GM12878 (cell line): ENCODE measurements around the gene UBE2QL1. TPM values are rescaled to one million over a fixed set of nuclear protein-coding genes. Genes with fewer than 3 reads are reported as not detected.

ENCODE experiments used
- BACH1 ChIP-seq: fragments of 450-650 bp; IDR thresholded peaks from 2 replicates; pipeline ENCODE4 v1.6.1; 2017; ENCODE audit warnings: mild to moderate bottlenecking, borderline replicate concordance
- CREM ChIP-seq: IDR thresholded peaks from 2 replicates; pipeline ENCODE4 v1.6.1; 2014; ENCODE audit warnings: antibody characterized with exemption, low read depth
- ETV6 ChIP-seq, 2 experiments: fragments of 450-650 bp in 1 of 2; IDR thresholded peaks in 1 of 2; conservative IDR thresholded peaks in 1 of 2; 2 replicates each; pipeline ENCODE4 v1.6.1; 2014; ENCODE audit warnings: antibody characterized with exemption in 1 of 2, borderline replicate concordance in 1 of 2, low read depth in 1 of 2, mild to moderate bottlenecking in 1 of 2, moderate library complexity in 1 of 2
- NFIC ChIP-seq: IDR thresholded peaks from 2 replicates; pipeline ENCODE4 v1.6.1; 2012; ENCODE audit warnings: low read depth, mild to moderate bottlenecking, inconsistent platforms, low read length, moderate library complexity
- RB1 ChIP-seq: fragments of 450-650 bp; formaldehyde crosslinking; IDR thresholded peaks from 2 replicates; pipeline ENCODE4 v1.6.1; 2017; ENCODE audit warnings: mild to moderate bottlenecking, borderline replicate concordance
- RCOR1 ChIP-seq: conservative IDR thresholded peaks from 2 replicates; pipeline ENCODE4 v1.6.1; 2012; ENCODE audit warnings: low read depth, low read length, improper control_type of control experiment
- SMC3 ChIP-seq: IDR thresholded peaks from 2 replicates; pipeline ENCODE4 v1.6.1; 2011; ENCODE audit warnings: low read length, improper control_type of control experiment, borderline replicate concordance
- TCF7 ChIP-seq: IDR thresholded peaks from 2 replicates; pipeline ENCODE4 v1.6.1; 2014; ENCODE audit warnings: antibody characterized with exemption, borderline replicate concordance
- WRNIP1 ChIP-seq: IDR thresholded peaks from 2 replicates; pipeline ENCODE4 v1.6.1; 2011; ENCODE audit warnings: low read depth, low read length, improper control_type of control experiment, borderline replicate concordance
- ZNF622 ChIP-seq: fragments of 450-650 bp; IDR thresholded peaks from 2 replicates; pipeline ENCODE4 v1.6.1; 2017; ENCODE audit warnings: mild to moderate bottlenecking, inconsistent platforms
- ZZZ3 ChIP-seq: IDR thresholded peaks from 2 replicates; pipeline ENCODE4 v1.6.1; 2011; ENCODE audit warnings: low read depth; ENCODE audit not compliant: control insufficient read depth, insufficient read length
- polyA plus RNA-seq, 11 experiments: library from polyadenylated mRNA; depleted of rRNA in 4 of 11; unstranded in 6 of 11; stranded (reverse) in 5 of 11; fragments of >200 nt; fragmentation: Nextera tagmentation in 4 of 11; fragmentation: Illumina TruSeq in 1 of 11; extraction: Ambion mirVana in 4 of 11; extraction: Trizol in 1 of 11; gene quantifications; 1 replicate in 1 of 11; 2 replicates in 10 of 11; pipeline versions ENCODE4 v1.2.1 to v1.2.3, GENCODE V29; 2011 to 2016; ENCODE audit warnings: inconsistent platforms in 2 of 11, missing spikeins in 2 of 11, low read depth in 1 of 11
- total RNA-seq, 4 experiments: library from RNA; depleted of rRNA in 3 of 4; stranded (reverse); fragments of >200 nt in 3 of 4; fragmentation: Illumina TruSeq in 1 of 4; extraction: Trizol in 1 of 4; gene quantifications; 2 replicates each; pipeline versions ENCODE4 v1.2.1 to v1.2.3, GENCODE V29; 2013 to 2021
- TF ChIP-seq, protein P1 (sequence below): IDR thresholded peaks from 2 replicates; pipeline ENCODE4 v1.6.1; 2012; ENCODE audit warnings: low read depth, low read length, improper control_type of control experiment
- TF ChIP-seq, protein P2 (sequence below): IDR thresholded peaks from 2 replicates; pipeline ENCODE4 v1.6.1; 2012; ENCODE audit warnings: low read length, inconsistent platforms
- TF ChIP-seq, protein P3 (sequence below): fragments of 150-350 bp; IDR thresholded peaks from 2 replicates; pipeline ENCODE4 v1.6.1; 2014; ENCODE audit warnings: mild to moderate bottlenecking, low read depth, low read length
- TF ChIP-seq, protein P4 (sequence below): fragments of 450-650 bp; IDR thresholded peaks from 2 replicates; pipeline ENCODE4 v1.6.1; 2017; ENCODE audit warnings: mild to moderate bottlenecking, moderate library complexity
- TF ChIP-seq, protein P5 (sequence below), 3 experiments: IDR thresholded peaks in 2 of 3; conservative IDR thresholded peaks in 1 of 3; 2 replicates each; pipeline ENCODE4 v1.5.1; 2011; ENCODE audit warnings: low read depth in 3 of 3, low read length in 3 of 3, mild to moderate bottlenecking in 3 of 3, control low read depth in 2 of 3, moderate library complexity in 2 of 3, inconsistent platforms in 1 of 3, mixed read lengths in 1 of 3; ENCODE audit not compliant: control insufficient read depth in 2 of 3, insufficient read depth in 1 of 3; ENCODE audit errors: extremely low read depth in 1 of 3

The UBE2QL1 gene
- total and polyA plus RNA-seq, 10 of the 15 experiments (the other 5 are each of a cell fraction or from before 2014, with no cell fraction given): 0.03 to 0.62 (median 0.04) TPM; not detected in 6

DNA sequence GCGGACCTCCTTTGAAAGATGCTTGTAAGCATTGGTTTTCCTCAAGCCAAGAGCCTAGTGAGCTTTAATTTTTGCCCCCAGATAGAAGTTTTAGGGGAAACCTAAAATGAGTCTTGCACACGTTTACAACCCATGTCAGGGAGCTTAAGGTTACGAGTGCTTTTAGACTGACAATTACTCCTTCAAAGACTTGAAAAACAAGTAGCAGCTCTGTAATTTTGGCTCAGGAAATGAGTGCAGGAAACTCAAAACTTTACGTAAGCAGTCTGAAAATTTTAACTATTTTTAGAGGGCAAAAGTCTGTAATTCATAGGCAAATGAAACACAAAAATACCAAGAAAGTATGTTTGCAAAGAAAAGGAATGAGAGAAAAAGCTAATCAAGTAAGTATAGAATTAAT is 36.8 kb downstream of the UBE2QL1 start (continued):
- TF ChIP-seq, protein P1, sequence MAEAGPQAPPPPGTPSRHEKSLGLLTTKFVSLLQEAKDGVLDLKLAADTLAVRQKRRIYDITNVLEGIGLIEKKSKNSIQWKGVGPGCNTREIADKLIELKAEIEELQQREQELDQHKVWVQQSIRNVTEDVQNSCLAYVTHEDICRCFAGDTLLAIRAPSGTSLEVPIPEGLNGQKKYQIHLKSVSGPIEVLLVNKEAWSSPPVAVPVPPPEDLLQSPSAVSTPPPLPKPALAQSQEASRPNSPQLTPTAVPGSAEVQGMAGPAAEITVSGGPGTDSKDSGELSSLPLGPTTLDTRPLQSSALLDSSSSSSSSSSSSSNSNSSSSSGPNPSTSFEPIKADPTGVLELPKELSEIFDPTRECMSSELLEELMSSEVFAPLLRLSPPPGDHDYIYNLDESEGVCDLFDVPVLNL: no peak
- TF ChIP-seq, protein P2, sequence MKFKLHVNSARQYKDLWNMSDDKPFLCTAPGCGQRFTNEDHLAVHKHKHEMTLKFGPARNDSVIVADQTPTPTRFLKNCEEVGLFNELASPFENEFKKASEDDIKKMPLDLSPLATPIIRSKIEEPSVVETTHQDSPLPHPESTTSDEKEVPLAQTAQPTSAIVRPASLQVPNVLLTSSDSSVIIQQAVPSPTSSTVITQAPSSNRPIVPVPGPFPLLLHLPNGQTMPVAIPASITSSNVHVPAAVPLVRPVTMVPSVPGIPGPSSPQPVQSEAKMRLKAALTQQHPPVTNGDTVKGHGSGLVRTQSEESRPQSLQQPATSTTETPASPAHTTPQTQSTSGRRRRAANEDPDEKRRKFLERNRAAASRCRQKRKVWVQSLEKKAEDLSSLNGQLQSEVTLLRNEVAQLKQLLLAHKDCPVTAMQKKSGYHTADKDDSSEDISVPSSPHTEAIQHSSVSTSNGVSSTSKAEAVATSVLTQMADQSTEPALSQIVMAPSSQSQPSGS: no peak
- peak in 1 of 2 experiments; percentile 26; a peak in 1 of 4 replicates for TF ChIP-seq ETV6 (conservative IDR thresholded peaks at IDR 0.05 in 1 of 2, IDR thresholded peaks at IDR 0.05 in 1 of 2; ENCODE audit: borderline replicate concordance in 1 of 2, low read depth in 1 of 2)
- TF ChIP-seq CREM: peak; percentile 36; the same call in 1 of the 2 replicates
- no peak for TF ChIP-seq TCF7
- TF ChIP-seq WRNIP1: no peak
- TF ChIP-seq RB1: no peak
- no peak for TF ChIP-seq SMC3
- TF ChIP-seq ZZZ3: no peak
- TF ChIP-seq, protein P3, sequence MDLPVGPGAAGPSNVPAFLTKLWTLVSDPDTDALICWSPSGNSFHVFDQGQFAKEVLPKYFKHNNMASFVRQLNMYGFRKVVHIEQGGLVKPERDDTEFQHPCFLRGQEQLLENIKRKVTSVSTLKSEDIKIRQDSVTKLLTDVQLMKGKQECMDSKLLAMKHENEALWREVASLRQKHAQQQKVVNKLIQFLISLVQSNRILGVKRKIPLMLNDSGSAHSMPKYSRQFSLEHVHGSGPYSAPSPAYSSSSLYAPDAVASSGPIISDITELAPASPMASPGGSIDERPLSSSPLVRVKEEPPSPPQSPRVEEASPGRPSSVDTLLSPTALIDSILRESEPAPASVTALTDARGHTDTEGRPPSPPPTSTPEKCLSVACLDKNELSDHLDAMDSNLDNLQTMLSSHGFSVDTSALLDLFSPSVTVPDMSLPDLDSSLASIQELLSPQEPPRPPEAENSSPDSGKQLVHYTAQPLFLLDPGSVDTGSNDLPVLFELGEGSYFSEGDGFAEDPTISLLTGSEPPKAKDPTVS: no peak
- TF ChIP-seq, protein P4, sequence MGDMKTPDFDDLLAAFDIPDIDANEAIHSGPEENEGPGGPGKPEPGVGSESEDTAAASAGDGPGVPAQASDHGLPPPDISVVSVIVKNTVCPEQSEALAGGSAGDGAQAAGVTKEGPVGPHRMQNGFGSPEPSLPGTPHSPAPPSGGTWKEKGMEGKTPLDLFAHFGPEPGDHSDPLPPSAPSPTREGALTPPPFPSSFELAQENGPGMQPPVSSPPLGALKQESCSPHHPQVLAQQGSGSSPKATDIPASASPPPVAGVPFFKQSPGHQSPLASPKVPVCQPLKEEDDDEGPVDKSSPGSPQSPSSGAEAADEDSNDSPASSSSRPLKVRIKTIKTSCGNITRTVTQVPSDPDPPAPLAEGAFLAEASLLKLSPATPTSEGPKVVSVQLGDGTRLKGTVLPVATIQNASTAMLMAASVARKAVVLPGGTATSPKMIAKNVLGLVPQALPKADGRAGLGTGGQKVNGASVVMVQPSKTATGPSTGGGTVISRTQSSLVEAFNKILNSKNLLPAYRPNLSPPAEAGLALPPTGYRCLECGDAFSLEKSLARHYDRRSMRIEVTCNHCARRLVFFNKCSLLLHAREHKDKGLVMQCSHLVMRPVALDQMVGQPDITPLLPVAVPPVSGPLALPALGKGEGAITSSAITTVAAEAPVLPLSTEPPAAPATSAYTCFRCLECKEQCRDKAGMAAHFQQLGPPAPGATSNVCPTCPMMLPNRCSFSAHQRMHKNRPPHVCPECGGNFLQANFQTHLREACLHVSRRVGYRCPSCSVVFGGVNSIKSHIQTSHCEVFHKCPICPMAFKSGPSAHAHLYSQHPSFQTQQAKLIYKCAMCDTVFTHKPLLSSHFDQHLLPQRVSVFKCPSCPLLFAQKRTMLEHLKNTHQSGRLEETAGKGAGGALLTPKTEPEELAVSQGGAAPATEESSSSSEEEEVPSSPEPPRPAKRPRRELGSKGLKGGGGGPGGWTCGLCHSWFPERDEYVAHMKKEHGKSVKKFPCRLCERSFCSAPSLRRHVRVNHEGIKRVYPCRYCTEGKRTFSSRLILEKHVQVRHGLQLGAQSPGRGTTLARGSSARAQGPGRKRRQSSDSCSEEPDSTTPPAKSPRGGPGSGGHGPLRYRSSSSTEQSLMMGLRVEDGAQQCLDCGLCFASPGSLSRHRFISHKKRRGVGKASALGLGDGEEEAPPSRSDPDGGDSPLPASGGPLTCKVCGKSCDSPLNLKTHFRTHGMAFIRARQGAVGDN: 0 out of 2 replicates have a peak, but pooled peaks have one; percentile 18
- TF ChIP-seq, protein P5, sequence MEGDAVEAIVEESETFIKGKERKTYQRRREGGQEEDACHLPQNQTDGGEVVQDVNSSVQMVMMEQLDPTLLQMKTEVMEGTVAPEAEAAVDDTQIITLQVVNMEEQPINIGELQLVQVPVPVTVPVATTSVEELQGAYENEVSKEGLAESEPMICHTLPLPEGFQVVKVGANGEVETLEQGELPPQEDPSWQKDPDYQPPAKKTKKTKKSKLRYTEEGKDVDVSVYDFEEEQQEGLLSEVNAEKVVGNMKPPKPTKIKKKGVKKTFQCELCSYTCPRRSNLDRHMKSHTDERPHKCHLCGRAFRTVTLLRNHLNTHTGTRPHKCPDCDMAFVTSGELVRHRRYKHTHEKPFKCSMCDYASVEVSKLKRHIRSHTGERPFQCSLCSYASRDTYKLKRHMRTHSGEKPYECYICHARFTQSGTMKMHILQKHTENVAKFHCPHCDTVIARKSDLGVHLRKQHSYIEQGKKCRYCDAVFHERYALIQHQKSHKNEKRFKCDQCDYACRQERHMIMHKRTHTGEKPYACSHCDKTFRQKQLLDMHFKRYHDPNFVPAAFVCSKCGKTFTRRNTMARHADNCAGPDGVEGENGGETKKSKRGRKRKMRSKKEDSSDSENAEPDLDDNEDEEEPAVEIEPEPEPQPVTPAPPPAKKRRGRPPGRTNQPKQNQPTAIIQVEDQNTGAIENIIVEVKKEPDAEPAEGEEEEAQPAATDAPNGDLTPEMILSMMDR (IDR thresholded peaks at IDR 0.05 in 2 of 3, conservative IDR thresholded peaks at IDR 0.05 in 1 of 3; ENCODE audit: control insufficient read depth in 2 of 3, extremely low read depth in 1 of 3, insufficient read depth in 1 of 3, low read depth in 3 of 3, low read length in 3 of 3): no peak
- peak; percentile 47; the same call in 1 of the 2 replicates for TF ChIP-seq NFIC
- TF ChIP-seq BACH1: no peak
- TF ChIP-seq ZNF622: no peak
- no peak for TF ChIP-seq RCOR1
